Trophoblast cell (in vitro differentiated cells and primary cell): Measurements from ENCODE around the gene MYT1.

Experiments used
- DNase-seq, 2 donors: peaks; one replicate each; pipeline ENCODE4 v3.0.0-alpha.2; 2016
- H2AFZ ChIP-seq: 2 replicates; pipeline ENCODE4 v1.6.1; 2013; ENCODE audit warnings: low read length, moderate library complexity, mild to moderate bottlenecking; ENCODE audit not compliant: insufficient read depth, poor library complexity
- H2AK5ac ChIP-seq: 2 replicates; pipeline ENCODE4 v1.6.1; 2013; ENCODE audit warnings: mild to moderate bottlenecking, low read length
- H2BK120ac ChIP-seq: 2 replicates; pipeline ENCODE4 v1.6.1; 2013; ENCODE audit warnings: low read length, mild to moderate bottlenecking, moderate library complexity; ENCODE audit not compliant: insufficient read depth, poor library complexity
- H2BK12ac ChIP-seq: 2 replicates; pipeline ENCODE4 v1.6.1; 2013; ENCODE audit warnings: mild to moderate bottlenecking, low read length, moderate library complexity
- H2BK5ac ChIP-seq: 2 replicates; pipeline ENCODE4 v1.6.1; 2013; ENCODE audit warnings: low read length, low read depth, moderate library complexity, mild to moderate bottlenecking; ENCODE audit not compliant: poor library complexity
- H3K14ac ChIP-seq: 2 replicates; pipeline ENCODE4 v1.6.1; 2013; ENCODE audit warnings: mild to moderate bottlenecking, low read length
- H3K18ac ChIP-seq: 2 replicates; pipeline ENCODE4 v1.6.1; 2013; ENCODE audit warnings: mild to moderate bottlenecking, low read length
- H3K23ac ChIP-seq: 2 replicates; pipeline ENCODE4 v1.6.1; 2013; ENCODE audit warnings: low read length
- H3K27ac ChIP-seq: 2 replicates; pipeline ENCODE4 v1.5.1; 2013; ENCODE audit warnings: low read depth, mild to moderate bottlenecking, inconsistent platforms, low read length, moderate library complexity
- H3K27me3 ChIP-seq: 2 replicates; pipeline ENCODE4 v1.6.1; 2013; ENCODE audit warnings: inconsistent platforms, mild to moderate bottlenecking, low read length, moderate library complexity; ENCODE audit not compliant: insufficient read depth
- H3K36me3 ChIP-seq, 2 experiments: 1 replicate in 1 of 2; 2 replicates in 1 of 2; pipeline ENCODE4 v1.6.1; 2013; ENCODE audit warnings: low read length in 2 of 2, mild to moderate bottlenecking in 2 of 2, moderate library complexity in 1 of 2; ENCODE audit not compliant: insufficient read depth in 2 of 2, control insufficient read depth in 1 of 2
- H3K4ac ChIP-seq: 2 replicates; pipeline ENCODE4 v1.6.1; 2013; ENCODE audit warnings: low read depth, mild to moderate bottlenecking, low read length, moderate library complexity
- H3K4me1 ChIP-seq, 2 experiments: 1 replicate in 1 of 2; 2 replicates in 1 of 2; pipeline ENCODE4 v1.6.1; 2013; ENCODE audit warnings: low read length in 2 of 2, mild to moderate bottlenecking in 2 of 2, moderate library complexity in 1 of 2; ENCODE audit not compliant: insufficient read depth in 2 of 2, control insufficient read depth in 1 of 2
- H3K4me2 ChIP-seq: 2 replicates; pipeline ENCODE4 v1.6.1; 2013; ENCODE audit warnings: inconsistent platforms, mild to moderate bottlenecking, low read length, moderate library complexity
- H3K4me3 ChIP-seq: 2 replicates; pipeline ENCODE4 v1.5.1; 2013; ENCODE audit warnings: mild to moderate bottlenecking, low read depth, low read length, inconsistent platforms
- H3K79me1 ChIP-seq: one replicate; pipeline ENCODE4 v1.6.1; 2013; ENCODE audit warnings: low read length
- H3K79me2 ChIP-seq: 2 replicates; pipeline ENCODE4 v1.6.1; 2013; ENCODE audit warnings: low read length, mild to moderate bottlenecking; ENCODE audit not compliant: control insufficient read depth, insufficient read depth, poor library complexity
- H3K9ac ChIP-seq: 2 replicates; pipeline ENCODE4 v1.6.1; 2013; ENCODE audit warnings: mild to moderate bottlenecking, low read length
- H3K9me3 ChIP-seq: 2 replicates; pipeline ENCODE4 v1.6.1; 2013; ENCODE audit warnings: low read depth, mild to moderate bottlenecking, control low read depth, inconsistent platforms, low read length; ENCODE audit not compliant: insufficient read depth
- H4K12ac ChIP-seq: 2 replicates; pipeline ENCODE4 v1.6.1; 2013; ENCODE audit warnings: low read depth, mild to moderate bottlenecking, low read length, moderate library complexity
- H4K8ac ChIP-seq: 2 replicates; pipeline ENCODE4 v1.6.1; 2013; ENCODE audit warnings: low read depth, mild to moderate bottlenecking, low read length, moderate library complexity
- H4K91ac ChIP-seq: one replicate; pipeline ENCODE4 v1.6.1; 2013; ENCODE audit warnings: low read depth, mild to moderate bottlenecking, low read length, moderate library complexity
- WGBS: extraction: QIAGEN DNeasy Blood & Tissue Kit; methylation state at CpG from one replicate; pipeline ENCODE4 v1.1.7; 2013; ENCODE audit warnings: missing lambda C conversion rate; ENCODE audit not compliant: insufficient read length, insufficient coverage; ENCODE audit errors: extremely low coverage; 5-methylcytosine and 5-hydroxymethylcytosine counted together

MYT1 gene

DNA sequence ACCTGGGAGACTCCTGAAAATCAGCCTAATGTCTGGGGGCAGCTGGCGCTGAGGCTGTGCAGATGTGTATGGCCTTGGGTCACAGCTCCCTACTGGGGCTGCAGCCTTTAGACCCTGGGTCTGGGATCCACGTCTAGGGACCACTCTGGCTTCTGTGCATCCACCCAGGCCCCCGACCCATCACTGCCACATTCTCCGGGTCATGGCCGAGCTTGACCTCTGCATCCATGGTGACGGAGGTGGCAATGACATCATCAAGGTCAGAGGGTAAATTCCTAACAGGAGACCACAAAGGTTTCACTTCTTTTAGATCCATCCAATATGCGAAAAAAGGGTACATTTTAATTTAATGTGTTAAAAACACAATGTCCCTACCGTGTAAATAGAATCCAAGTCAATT lies 76.8 kb downstream of the MYT1 start:
- H3K9ac ChIP-seq: no peak overlapping the region
- no peak overlapping the region for H4K8ac ChIP-seq
- H3K4ac ChIP-seq: no peak overlapping the region
- no peak overlapping the region for H2BK12ac ChIP-seq
- H3K4me1 ChIP-seq: no peaks in the 10 kb centered on the region
- no peak overlapping the region for H3K4me3 ChIP-seq
- H2AFZ ChIP-seq: no peak overlapping the region
- H3K27ac ChIP-seq: no peak overlapping the region
- peaks cover 7% of the 10 kb centered on the region for H3K9me3 ChIP-seq
- H3K79me1 ChIP-seq: no peaks in the 10 kb centered on the region
- H3K14ac ChIP-seq: no peak overlapping the region
- H4K91ac ChIP-seq: no peak overlapping the region
- no peak overlapping the region for H4K12ac ChIP-seq
- no peak overlapping the region for H3K23ac ChIP-seq
- H2BK5ac ChIP-seq: no peak overlapping the region
- no peak overlapping the region for H3K18ac ChIP-seq
- H3K27me3 ChIP-seq: no peaks in the 10 kb centered on the region
- no peak overlapping the region for H3K4me2 ChIP-seq
- no peaks in the 10 kb centered on the region for H3K79me2 ChIP-seq
- H2BK120ac ChIP-seq: no peak overlapping the region
- DNase-seq: no peak
- WGBS: no CpG with 5 or more reads among the region's 8 CpGs
- no peak overlapping the region for H2AK5ac ChIP-seq
- H3K36me3 ChIP-seq: no peaks in the 10 kb centered on the region

DNA sequence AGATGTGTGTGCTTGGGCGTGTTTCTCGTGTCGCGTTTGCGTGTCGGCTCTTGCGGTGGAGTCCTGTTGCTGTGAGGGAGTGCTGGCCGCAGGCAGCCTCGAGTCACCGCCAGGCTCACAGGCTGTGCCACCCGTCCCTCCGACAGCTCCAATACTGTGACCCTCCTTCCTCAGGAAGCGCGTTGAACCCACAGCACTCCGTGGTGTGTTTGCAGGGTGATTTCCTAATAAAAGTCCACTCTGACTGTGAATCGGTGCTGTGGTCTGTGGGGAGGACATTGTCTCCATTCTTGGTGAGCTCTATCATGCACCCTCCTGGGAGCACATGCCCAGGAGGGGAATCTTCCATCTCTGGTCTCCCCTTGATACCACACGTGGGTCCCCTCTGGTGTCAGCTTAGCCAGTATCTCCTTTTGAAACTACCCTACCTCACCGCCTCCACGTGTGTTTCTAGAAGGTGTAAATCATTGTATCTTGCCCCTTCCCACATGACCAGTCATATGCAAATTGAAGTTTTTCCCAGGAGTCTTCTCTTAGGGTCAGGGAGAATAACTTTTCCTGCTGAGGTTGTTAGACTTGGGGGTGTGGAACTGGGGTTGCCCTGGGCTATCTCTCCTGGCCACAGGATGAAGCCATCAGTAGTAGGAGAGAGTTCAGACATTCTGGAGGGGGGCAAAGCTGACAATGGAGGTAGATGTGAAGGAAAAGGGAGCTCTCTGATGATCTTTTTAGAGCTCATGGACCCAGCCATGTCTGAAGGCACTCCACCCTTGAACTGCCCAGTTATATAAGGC lies 77.9 kb downstream of the MYT1 start:
- Histone ChIP-seq H2BK12ac (no peak overlapping the region), H3K9me3 (peaks cover 7% of the 10 kb centered on the region), H3K27me3 (no peaks in the 10 kb centered on the region), H3K4me1 (no peaks in the 10 kb centered on the region), H3K9ac (no peak overlapping the region), H2AFZ (no peak overlapping the region), H2BK120ac (no peak overlapping the region), H3K18ac (no peak overlapping the region), H3K79me1 (no peaks in the 10 kb centered on the region), H3K79me2 (no peaks in the 10 kb centered on the region), H3K4ac (no peak overlapping the region), H3K14ac (no peak overlapping the region), H3K4me3 (no peak overlapping the region), H4K12ac (no peak overlapping the region), H3K27ac (no peak overlapping the region), H2AK5ac (no peak overlapping the region), H3K36me3 (no peaks in the 10 kb centered on the region), H2BK5ac (no peak overlapping the region), H3K23ac (no peak overlapping the region), H3K4me2 (no peak overlapping the region), H4K8ac (no peak overlapping the region), H4K91ac (no peak overlapping the region)
- no CpG with 5 or more reads among the region's 19 CpGs for WGBS
- DNase-seq: no peak

DNA sequence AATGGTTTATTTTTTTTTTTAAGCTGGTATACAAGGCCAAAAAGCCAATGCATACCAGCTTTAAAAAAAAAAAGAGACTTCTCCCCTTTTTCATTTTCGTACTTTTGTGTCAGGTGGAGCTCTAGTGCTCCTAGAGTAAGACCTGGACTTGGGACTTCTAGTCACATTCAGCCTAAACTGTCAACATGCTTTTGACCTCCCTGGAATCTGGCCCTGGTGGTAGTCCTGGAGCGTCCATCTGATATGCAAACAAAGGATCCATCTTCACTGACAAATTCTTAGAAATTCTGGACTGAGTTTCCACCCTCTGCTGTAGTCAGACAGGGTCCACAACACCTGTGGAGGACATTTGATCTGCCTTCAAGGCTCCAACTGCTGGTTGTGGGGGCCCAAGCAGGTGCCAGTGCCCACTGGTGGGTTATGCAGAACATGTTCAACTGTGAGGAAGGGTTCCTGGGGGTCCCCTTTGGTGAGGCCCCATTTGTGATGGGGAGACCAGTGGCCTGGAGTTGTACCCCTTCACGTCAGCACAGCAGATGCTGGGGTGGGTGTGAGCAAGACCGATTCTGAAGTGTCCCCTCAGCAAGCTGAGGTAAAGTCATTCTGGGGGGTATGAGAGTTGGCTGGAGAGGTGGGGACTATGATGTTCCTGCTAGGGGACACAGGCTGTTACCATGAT lies 78.7 kb downstream of the MYT1 start:
- DNase-seq: no peak
- Histone ChIP-seq H3K4me1 (no peaks in the 10 kb centered on the region), H3K27me3 (no peaks in the 10 kb centered on the region), H3K4me3 (no peak overlapping the region), H4K12ac (no peak overlapping the region), H3K9me3 (peaks cover 7% of the 10 kb centered on the region), H2BK120ac (no peak overlapping the region), H3K9ac (no peak overlapping the region), H4K8ac (no peak overlapping the region), H4K91ac (no peak overlapping the region), H3K4me2 (no peak overlapping the region), H3K4ac (no peak overlapping the region), H3K36me3 (no peaks in the 10 kb centered on the region), H2BK12ac (no peak overlapping the region), H3K27ac (no peak overlapping the region), H3K79me1 (no peaks in the 10 kb centered on the region), H3K23ac (no peak overlapping the region), H3K14ac (no peak overlapping the region), H2BK5ac (no peak overlapping the region), H3K79me2 (no peaks in the 10 kb centered on the region), H2AFZ (no peak overlapping the region), H3K18ac (no peak overlapping the region), H2AK5ac (no peak overlapping the region)
- no CpG with 5 or more reads among the region's 4 CpGs for WGBS

DNA sequence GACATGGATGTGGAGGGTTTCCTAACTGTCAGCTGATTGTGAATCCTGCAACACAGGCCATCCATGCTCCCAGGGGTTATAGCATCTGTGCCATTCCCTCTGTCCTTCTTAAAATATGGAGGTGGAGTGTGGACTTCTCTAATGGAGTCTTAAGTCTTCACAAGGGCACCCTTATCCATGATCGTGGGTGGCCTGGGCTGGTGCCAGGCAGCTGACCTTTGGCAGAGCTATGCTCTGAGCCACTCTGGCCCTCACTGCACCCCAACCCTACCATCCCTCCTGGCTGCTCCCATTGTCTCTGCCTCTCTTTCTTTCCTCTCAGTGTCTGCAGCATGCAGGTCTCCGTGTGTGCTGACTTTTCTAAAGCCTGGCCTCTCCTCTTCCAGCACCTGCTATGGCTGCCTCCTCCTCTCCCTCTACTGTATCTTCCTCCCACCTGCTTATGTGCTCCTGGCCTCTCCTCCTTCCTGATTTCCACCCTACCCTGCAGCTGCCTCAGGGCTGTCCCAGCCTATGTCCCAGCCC lies 80.1 kb downstream of the MYT1 start:
- Histone ChIP-seq H2BK120ac (no peak overlapping the region), H3K79me1 (no peaks in the 10 kb centered on the region), H3K27me3 (no peaks in the 10 kb centered on the region), H4K12ac (no peak overlapping the region), H3K4me3 (no peak overlapping the region), H3K4ac (no peak overlapping the region), H3K4me1 (no peaks in the 10 kb centered on the region), H3K18ac (no peak overlapping the region), H2BK12ac (no peak overlapping the region), H2AFZ (no peak overlapping the region), H3K23ac (no peak overlapping the region), H2BK5ac (no peak overlapping the region), H3K36me3 (no peaks in the 10 kb centered on the region), H3K4me2 (no peak overlapping the region), H3K9me3 (peaks cover 4% of the 10 kb centered on the region), H3K27ac (no peak overlapping the region), H3K9ac (no peak overlapping the region), H4K8ac (no peak overlapping the region), H2AK5ac (no peak overlapping the region), H3K79me2 (no peaks in the 10 kb centered on the region), H3K14ac (no peak overlapping the region), H4K91ac (no peak overlapping the region)
- DNase-seq: no peak
- no CpG with 5 or more reads among the region's 2 CpGs for WGBS
